Lung (tissue), 12 donors: ENCODE data around the gene SLC35B1. TPM values are rescaled to one million over a fixed set of nuclear protein-coding genes. Genes with fewer than 3 reads are reported as not detected.

Experiments
- ATAC-seq: fragments of 200-7000 bp; cut with Tn5 transposase; one replicate; pipeline ENCODE4 v1.9.1; 2020; ENCODE audit warnings: moderate number of reproducible peaks; ENCODE audit not compliant: insufficient read depth, low FRiP score
- DNase-seq, 3 donors: peaks; one replicate each; pipeline ENCODE4 v3.0.0-alpha.2; 2013 to 2017
- H3K27ac ChIP-seq, 2 donors: one replicate each; pipeline ENCODE4 v1.5.1; 2013; ENCODE audit warnings: mild to moderate bottlenecking in 2 of 2, moderate library complexity in 2 of 2, control low read depth in 1 of 2, inconsistent platforms in 1 of 2, low read depth in 1 of 2, low read length in 1 of 2
- H3K27me3 ChIP-seq, 3 donors: one replicate each; pipeline ENCODE4 v1.5.1; 2013; ENCODE audit warnings: low read length in 2 of 3; ENCODE audit not compliant: control insufficient read depth in 3 of 3, insufficient read depth in 3 of 3
- H3K36me3 ChIP-seq, 4 donors: one replicate each; pipeline ENCODE4 v1.5.1; 2013; ENCODE audit warnings: low read length in 4 of 4, mild to moderate bottlenecking in 1 of 4, moderate library complexity in 1 of 4; ENCODE audit not compliant: control insufficient read depth in 4 of 4, insufficient read depth in 4 of 4
- H3K4me1 ChIP-seq, 5 donors: one replicate each; pipeline ENCODE4 v1.5.1; 2013; ENCODE audit warnings: low read length in 5 of 5, mild to moderate bottlenecking in 2 of 5, moderate library complexity in 1 of 5; ENCODE audit not compliant: control insufficient read depth in 5 of 5, insufficient read depth in 5 of 5
- H3K4me3 ChIP-seq: one replicate; pipeline ENCODE4 v1.5.1; 2013; ENCODE audit warnings: mild to moderate bottlenecking, control low read depth, moderate library complexity
- H3K9ac ChIP-seq, 2 donors: one replicate each; pipeline ENCODE4 v1.5.1; 2013; ENCODE audit warnings: low read length in 2 of 2, control low read depth in 1 of 2; ENCODE audit not compliant: insufficient read depth in 1 of 2
- H3K9me3 ChIP-seq, 4 donors: one replicate each; pipeline ENCODE4 v1.5.1; 2013; ENCODE audit warnings: low read length in 3 of 4, mild to moderate bottlenecking in 1 of 4, moderate library complexity in 1 of 4; ENCODE audit not compliant: control insufficient read depth in 4 of 4, insufficient read depth in 3 of 4
- CTCF ChIP-seq: IDR thresholded peaks from 2 replicates; pipeline ENCODE4 v1.5.1; 2012; ENCODE audit warnings: mild to moderate bottlenecking; ENCODE audit errors: control extremely low read depth, extremely low read depth
- WGBS, 2 donors: extraction: QIAGEN DNeasy Blood & Tissue Kit; methylation state at CpG; one replicate each; pipeline ENCODE4 v1.1.7; 2013; 5-methylcytosine and 5-hydroxymethylcytosine counted together
- polyA plus RNA-seq, 2 donors: library from polyadenylated mRNA; stranded (reverse); fragments of 200-250 nt; gene quantifications; one replicate each; pipeline ENCODE4 v1.2.1, GENCODE V29; 2013
- total RNA-seq, 2 donors: library from RNA; depleted of rRNA in 1 of 2; stranded (reverse); fragments of >200 nt in 1 of 2; gene quantifications; one replicate each; pipeline ENCODE4 v1.2.1, GENCODE V29; 2014 to 2021
- donor health status: control.
- donor health status: control.
- donor health status: Bipolar disorder and iron deficiency.
- donor health status: healthy.
- donor health status: DM: yes; HTN: yes; CAD: no.

SLC35B1 gene
- total and polyA plus RNA-seq, 4 donors: 29.5 to 84.1 (median 69.3) TPM

- no peaks in the 10 kb centered on the region for H3K27me3 ChIP-seq
- DNase-seq (no peak), ATAC-seq (no peak)
- H3K4me3 ChIP-seq: no peak overlapping the region
- H3K4me1 ChIP-seq: peaks cover 0 to 17% (median 4%) of the 10 kb centered on the region in 5 donors
- H3K9me3 ChIP-seq: no peaks in the 10 kb centered on the region
- H3K9ac ChIP-seq: no peak overlapping the region
- peaks cover 9 to 49% (median 42%) of the 10 kb centered on the region in 4 donors for H3K36me3 ChIP-seq
- H3K27ac ChIP-seq: no peak overlapping the region
- TF ChIP-seq CTCF: no peak
Observed at GRCh38 chr17:49705254-49705653, 2.5 kb downstream of the SLC35B1 start.

- Histone ChIP-seq H3K4me3 (no peak overlapping the region), H3K9me3 (no peaks in the 10 kb centered on the region), H3K4me1 (peaks cover 0 to 14% (median 4%) of the 10 kb centered on the region in 5 donors), H3K9ac (no peak overlapping the region), H3K36me3 (peaks cover 11 to 51% (median 46%) of the 10 kb centered on the region in 4 donors), H3K27me3 (no peaks in the 10 kb centered on the region), H3K27ac (no peak overlapping the region)
- DNase-seq (peak in 1 of 3 donors; percentile 47), ATAC-seq (no peak)
- 62 to 70% methylated on average over 6 of the region's 6 CpGs for WGBS, 2 donors
- peak; percentile 20 for TF ChIP-seq CTCF
Observed at GRCh38 chr17:49703557-49704277, 4.0 kb downstream of the SLC35B1 start.

GRCh38 chr17:49700960-49701359 is 6.8 kb downstream of the SLC35B1 start:
- Histone ChIP-seq H3K27ac (no peak overlapping the region), H3K9ac (no peak overlapping the region), H3K27me3 (no peaks in the 10 kb centered on the region), H3K4me1 (peaks cover 0 to 1% (median 0%) of the 10 kb centered on the region in 5 donors), H3K4me3 (no peak overlapping the region), H3K36me3 (peaks cover 10 to 50% (median 45%) of the 10 kb centered on the region in 4 donors), H3K9me3 (no peaks in the 10 kb centered on the region)
- no peak for TF ChIP-seq CTCF
- DNase-seq: no peak
- ATAC-seq: no peak
- WGBS, 2 donors: 88 to 92% methylated on average over 6 of the region's 6 CpGs
